AG10803 (cell line): Measurements from ENCODE around the gene FBXW4.
A peak's percentile ranks its signal among the peaks of the same experiment; 100 is the strongest.
"Not testable (repeated sequence)": the region's sequence is repeated elsewhere in the genome, so short reads cannot be mapped to it uniquely, and the experiment has no call there.

Source experiments
- DNase-seq: peaks from one replicate; pipeline ENCODE4 v3.0.0; 2010; ENCODE audit warnings: low read depth
- H3K4me3 ChIP-seq: 2 replicates; pipeline ENCODE4 v1.5.1; 2011; ENCODE audit warnings: mild to moderate bottlenecking, low read length, control low read depth
- TF ChIP-seq, protein P1 (sequence below): conservative IDR thresholded peaks from 2 replicates; pipeline ENCODE4 v1.5.1; 2011; ENCODE audit warnings: mild to moderate bottlenecking, low read length, control low read depth, inconsistent platforms

Gene FBXW4

GRCh38 chr10:101595591-101596433 lies 99.2 kb downstream of the FBXW4 start:
- DNase-seq: peak; percentile 64
- TF ChIP-seq, protein P1, sequence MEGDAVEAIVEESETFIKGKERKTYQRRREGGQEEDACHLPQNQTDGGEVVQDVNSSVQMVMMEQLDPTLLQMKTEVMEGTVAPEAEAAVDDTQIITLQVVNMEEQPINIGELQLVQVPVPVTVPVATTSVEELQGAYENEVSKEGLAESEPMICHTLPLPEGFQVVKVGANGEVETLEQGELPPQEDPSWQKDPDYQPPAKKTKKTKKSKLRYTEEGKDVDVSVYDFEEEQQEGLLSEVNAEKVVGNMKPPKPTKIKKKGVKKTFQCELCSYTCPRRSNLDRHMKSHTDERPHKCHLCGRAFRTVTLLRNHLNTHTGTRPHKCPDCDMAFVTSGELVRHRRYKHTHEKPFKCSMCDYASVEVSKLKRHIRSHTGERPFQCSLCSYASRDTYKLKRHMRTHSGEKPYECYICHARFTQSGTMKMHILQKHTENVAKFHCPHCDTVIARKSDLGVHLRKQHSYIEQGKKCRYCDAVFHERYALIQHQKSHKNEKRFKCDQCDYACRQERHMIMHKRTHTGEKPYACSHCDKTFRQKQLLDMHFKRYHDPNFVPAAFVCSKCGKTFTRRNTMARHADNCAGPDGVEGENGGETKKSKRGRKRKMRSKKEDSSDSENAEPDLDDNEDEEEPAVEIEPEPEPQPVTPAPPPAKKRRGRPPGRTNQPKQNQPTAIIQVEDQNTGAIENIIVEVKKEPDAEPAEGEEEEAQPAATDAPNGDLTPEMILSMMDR: no peak
- no peak overlapping the region for H3K4me3 ChIP-seq

- not testable (repeated sequence) for H3K4me3 ChIP-seq, DNase-seq
These were observed 101.6 kb downstream of the FBXW4 start for GRCh38 chr10:101593331-101593730.

DNA sequence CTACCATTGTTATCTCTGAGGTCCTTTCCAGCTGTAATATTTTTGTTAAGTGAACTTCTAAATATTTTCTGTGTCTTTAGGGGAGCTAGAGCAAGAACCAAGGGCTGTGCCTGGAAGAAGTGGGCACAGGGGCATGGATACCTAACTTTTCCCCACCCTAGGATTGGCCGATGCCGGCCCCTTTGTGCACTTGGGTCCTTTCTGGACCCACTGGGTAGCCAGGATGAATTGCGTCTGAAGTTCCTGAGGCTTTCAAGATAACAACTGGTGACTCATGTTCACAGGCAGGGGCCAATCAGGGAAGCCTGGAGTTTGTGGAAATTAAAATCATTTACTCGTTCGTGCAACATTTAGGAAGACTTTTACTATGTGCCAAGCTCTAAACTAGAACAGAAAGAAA lies 106.1 kb downstream of the FBXW4 start:
- H3K4me3 ChIP-seq: peak overlapping the region; percentile 99
- TF ChIP-seq, protein P1: no peak
- peak; percentile 24 for DNase-seq

DNA sequence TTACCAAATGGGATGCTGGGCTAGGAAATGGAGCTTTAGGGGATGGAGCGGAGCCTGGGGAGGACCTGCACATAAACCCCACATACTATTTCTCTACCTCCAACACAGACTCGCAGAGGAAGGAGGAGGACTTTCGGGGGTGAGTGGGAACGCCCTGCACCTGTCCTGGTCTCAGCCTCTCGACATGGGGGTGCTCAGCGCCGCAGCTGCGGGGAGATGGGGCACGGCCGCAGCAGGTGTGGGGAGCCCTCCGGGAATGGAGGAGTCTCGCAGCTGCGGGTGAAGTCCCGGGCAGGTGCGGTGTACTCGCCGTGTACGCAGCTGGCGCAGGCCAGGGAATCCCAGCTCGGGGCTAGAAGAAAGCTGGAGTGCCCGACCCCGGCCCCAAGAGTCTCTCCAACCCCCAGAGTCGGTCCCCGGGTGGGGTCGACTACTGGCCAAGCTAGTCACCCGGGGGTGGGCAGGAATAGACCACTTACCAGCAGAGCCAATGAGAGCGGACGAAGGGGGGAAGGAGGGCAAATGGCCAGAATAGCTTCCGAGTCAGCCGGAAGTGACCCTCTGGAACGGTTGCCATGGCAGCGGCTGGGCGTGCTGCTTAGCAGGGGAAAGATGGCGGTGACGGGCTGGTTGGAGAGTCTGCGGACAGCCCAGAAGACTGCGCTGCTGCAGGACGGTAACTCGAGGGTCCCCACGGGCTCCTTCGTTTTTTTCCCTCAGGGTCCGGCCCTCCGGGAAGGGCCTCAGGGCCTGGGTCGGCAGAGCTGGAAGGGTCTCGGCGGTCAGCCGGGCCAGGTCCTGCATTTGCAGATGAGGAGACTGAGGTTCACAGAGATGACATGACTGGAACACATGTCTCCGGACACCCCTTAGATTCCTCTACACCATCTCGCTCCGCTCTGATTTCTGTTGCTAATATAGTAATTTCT lies 107.0 kb downstream of the FBXW4 start, which contains the start of the genes DPCD and POLL:
TSS of gene DPCD (plus strand) at position 597 of the 929 bp plus-strand sequence. CDS start at position 613, 16 bp downstream.
TSS of gene POLL (minus strand) at position 533 of the 929 bp plus-strand sequence. CDS start 897 bp downstream, outside the sequence.
- peak within 1 kb of the TSS; percentile 99 for H3K4me3 ChIP-seq
- TF ChIP-seq, protein P1: no peak
- DNase-seq: peak; percentile 93

DNA sequence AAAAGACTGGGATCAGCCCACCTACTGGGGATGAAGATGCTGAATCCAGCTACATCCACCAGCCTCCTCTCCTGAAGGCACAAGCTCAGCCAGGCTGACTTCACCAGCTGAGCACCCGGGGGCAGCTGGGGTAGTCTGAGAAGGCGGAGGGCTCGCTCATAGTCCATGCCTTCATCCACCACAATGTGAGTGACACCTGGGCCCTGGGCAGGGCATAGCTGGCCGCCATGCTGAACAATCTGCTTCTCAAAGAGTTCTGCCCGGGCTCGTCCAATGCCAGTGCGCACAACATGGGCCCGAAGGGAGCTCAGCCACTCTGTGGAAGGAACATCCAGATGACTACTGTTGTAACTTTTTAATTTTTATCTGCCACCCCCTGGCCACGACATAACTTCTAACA lies 109.1 kb downstream of the FBXW4 start:
- H3K4me3 ChIP-seq: no peak overlapping the region
- TF ChIP-seq, protein P1: no peak
- DNase-seq: no peak

DNA sequence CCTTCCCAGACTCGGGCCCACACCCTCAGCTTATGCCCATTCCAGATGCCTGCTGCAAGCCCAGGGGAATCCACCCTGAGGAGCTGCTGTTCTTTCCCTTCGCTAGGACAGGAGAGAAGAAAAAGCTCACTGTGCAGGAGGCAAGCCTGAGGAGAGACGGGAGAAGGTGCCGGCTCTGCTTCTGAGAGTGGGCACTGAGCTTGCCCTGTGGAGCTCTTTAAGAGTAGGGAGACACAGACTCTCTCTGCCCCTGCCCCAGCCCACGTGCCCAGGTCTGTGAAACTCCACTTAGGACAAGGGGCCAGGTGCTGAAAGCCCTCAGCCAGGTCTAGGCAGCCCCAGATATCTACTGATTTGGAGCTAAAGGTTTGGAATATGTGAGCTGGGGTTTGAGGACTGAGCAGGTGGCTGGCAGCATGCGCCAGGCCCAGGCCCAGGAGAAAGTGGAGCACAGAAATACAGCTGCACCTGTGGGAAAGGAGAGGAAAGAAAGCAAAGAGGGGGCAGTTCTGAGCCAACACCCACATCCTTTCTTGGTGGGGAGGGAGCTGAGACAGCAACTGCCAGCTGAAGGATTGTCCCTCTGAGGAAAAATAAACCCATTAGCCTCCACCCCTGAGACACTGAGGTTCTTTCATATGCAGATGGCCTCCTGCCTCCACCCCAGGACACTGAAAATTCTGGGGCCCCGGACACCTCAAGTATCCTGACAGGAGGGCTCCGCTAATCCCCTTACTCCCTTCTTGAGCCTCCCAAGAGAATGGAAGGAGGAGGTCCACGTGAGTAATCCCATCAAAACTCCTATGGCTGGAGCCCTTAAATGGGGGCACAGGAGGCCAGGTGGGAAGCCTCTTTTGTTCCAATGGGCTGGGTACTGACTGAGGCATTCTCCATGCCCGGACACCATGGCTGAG lies 114.2 kb downstream of the FBXW4 start:
- no peak for DNase-seq
- TF ChIP-seq, protein P1: no peak

More for the DNA sequence above, 114.2 kb downstream of the FBXW4 start:
- no peak overlapping the region for H3K4me3 ChIP-seq
